ENCODE measurements around the gene FAM234A. TPM values are rescaled to one million over a fixed set of nuclear protein-coding genes. Genes with fewer than 3 reads are reported as not detected.
"Not testable (repeated sequence)": the region's sequence is repeated elsewhere in the genome, so short reads cannot be mapped to it uniquely, and the experiment has no call there.

Gene FAM234A
- total RNA-seq, 2 donors from 2014 or later, result 119 to 160 TPM

- intact Hi-C loops (cut with DNase I), result no loop called here
- DNase-seq (no peak), ATAC-seq (peak; percentile 17 to 57)
These were observed 26.5 kb downstream of the FAM234A start for GRCh38 chr16:261031-261691.

DNA sequence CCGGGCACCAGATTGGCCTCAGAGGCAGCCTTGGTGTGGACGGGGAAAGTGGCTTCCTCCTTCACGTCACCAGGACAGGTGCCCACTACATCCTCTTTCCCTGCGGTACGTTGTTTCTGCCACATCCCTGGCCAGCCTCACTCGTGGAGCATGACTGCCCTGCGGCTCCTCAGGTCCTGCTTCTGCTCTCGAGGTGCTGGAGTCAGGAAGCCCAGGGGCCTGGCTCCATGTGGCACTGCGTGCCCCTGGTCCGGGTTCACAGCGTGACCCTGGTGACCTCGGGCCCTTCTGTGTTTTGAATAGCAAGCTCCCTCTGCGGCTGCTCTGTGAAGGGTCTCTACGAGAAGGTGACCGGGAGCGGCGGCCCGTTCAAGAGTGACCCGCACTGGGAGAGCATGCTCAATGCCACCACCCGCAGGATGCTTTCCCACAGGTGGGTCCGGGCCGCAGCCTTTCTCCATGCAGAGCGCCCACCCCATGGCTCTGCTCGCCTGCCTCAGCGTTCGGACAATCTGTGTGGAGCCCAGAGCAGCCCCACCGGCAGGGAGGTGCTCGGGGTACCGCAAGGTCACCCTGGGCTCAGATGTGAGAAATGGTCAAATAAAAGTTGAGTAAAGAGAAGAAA is 27.6 kb downstream of the FAM234A start:
- DNase-seq, result no peak
- intact Hi-C loops (cut with DNase I), result no loop called here
- ATAC-seq, result no peak

DNA sequence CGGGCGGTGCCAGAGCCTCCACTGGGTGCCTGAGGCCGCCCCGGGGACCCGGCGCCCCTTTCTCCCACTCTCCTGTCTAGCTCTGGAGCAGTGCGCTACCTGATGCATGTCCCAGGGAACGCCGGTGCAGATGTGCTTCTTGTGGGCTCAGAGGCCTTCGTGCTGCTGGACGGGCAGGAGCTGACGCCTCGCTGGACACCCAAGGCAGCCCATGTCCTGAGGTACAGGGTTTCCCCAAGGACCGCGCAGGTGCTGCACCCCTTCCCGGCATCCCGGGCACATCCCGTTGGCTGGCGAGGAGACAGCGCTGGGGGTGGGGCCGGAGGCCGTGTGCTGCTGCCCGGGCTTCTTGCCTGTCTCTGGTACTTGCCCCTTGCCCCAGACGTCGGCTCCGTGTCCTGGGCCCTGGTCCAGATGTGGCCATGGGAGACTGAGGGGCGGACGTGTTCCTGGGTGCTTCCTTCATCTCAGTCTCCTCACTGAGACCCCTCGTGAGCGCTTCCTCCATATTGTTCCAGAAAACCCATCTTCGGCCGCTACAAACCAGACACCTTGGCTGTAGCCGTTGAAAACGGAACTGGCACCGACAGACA is 28.7 kb downstream of the FAM234A start:
- intact Hi-C loops (cut with DNase I), result no loop called here
- no peak for ATAC-seq
- DNase-seq, result no peak

- intact Hi-C loops (cut with DNase I), result no loop called here
- ATAC-seq (no peak), DNase-seq (no peak)
These were observed 29.3 kb downstream of the FAM234A start for GRCh38 chr16:263944-264343.

DNA sequence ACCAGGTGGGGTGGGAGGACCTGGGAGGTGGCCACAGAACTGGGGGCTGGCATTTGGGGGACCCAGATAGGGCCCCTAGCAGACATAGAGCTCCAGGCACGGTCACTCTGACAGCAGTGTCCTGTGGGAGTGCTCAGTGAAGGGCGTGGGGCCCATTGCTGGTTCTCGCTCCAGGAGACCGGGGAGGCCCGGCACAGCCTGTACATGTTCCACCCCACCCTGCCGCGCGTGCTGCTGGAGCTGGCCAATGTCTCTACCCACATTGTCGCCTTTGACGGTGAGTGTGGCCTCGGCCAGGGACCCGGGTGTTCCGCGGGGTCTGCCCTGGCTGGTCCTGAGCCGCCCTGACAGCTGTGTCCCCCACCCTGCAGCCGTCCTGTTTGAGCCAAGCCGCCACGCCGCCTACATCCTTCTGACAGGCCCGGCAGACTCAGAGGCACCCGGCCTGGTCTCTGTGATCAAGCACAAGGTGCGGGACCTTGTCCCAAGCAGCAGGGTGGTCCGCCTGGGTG is 29.9 kb downstream of the FAM234A start:
- no peak for DNase-seq
- no peak for ATAC-seq
- intact Hi-C loops (cut with DNase I), result no loop called here

GRCh38 chr16:265002-265529 is 30.4 kb downstream of the FAM234A start:
- no peak for DNase-seq
- intact Hi-C loops (cut with DNase I), result no loop called here
- no peak for ATAC-seq

DNA sequence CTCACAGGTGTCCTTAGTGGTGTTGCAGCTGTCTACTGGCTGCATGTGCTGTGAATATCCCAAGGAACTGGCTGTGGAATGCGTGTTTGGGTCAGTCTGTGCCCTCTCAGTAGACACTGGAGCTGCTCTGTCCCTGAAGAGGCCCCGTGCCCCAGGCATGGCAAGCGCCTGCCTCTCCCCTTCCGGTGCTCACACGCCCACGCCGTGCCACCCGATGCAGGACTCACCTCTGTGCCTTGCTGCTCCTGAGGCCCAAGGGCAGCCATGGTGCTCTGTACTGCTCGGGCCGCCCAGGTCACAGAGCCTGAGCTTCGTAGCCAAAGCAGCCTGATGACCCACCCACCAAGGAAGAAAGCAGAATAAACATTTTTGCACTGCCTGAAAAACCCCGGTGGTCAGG is 31.1 kb downstream of the FAM234A start:
- peak; percentile 5 to 35 for ATAC-seq
- intact Hi-C loops (cut with DNase I), result no loop called here
- DNase-seq, result no peak

DNA sequence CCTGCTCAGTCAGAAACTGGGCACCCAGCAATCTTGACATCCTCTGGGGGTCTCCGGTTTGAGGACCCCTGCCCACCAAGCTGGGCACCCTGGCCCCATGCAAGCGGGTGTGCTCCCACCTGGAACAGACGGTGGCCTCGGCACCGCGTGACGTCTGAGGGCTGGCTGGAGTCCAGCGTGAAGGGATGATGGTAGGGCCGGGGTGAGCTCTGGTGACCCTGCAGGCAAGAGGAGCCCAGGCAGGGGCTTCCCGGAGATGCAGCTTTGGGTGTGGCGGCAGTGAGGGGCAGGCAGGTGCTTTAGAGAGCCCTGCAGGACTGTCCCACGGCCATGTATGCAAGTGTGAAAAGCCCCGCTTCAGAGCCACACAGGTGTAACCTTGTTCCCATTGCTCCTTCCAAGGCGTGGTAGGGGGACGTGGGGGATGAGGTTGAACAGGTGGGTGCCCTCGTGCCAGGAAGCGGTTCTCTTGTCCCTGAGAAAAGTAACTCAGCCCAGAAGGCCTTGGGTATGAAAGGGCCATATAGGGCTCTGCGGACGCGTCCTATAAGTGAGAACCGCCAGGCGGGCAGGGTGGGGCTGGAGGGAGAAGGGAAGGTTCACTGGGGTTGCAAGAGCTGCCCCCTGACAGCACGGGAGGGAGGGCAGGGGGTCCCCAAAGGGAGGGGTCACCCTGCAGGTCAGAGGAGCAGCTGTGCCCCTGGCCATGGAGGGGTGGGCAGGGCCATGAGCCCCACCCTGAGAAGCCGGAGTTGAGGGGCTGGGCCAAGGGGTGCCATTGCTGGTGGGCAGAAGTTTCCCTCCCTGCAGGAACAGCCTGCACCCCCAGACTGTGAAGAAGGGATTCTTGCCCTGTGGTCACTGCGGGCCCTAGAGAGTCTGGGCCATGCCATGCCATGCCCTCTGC is 31.9 kb downstream of the FAM234A start:
- intact Hi-C loops (cut with DNase I), result no loop called here
- DNase-seq (no peak), ATAC-seq (peak in 1 of 2 donors; percentile 3)

GRCh38 chr16:267562-267961 is 32.9 kb downstream of the FAM234A start:
- ATAC-seq; DNase-seq; intact Hi-C loops (cut with DNase I): not testable (repeated sequence)

DNA sequence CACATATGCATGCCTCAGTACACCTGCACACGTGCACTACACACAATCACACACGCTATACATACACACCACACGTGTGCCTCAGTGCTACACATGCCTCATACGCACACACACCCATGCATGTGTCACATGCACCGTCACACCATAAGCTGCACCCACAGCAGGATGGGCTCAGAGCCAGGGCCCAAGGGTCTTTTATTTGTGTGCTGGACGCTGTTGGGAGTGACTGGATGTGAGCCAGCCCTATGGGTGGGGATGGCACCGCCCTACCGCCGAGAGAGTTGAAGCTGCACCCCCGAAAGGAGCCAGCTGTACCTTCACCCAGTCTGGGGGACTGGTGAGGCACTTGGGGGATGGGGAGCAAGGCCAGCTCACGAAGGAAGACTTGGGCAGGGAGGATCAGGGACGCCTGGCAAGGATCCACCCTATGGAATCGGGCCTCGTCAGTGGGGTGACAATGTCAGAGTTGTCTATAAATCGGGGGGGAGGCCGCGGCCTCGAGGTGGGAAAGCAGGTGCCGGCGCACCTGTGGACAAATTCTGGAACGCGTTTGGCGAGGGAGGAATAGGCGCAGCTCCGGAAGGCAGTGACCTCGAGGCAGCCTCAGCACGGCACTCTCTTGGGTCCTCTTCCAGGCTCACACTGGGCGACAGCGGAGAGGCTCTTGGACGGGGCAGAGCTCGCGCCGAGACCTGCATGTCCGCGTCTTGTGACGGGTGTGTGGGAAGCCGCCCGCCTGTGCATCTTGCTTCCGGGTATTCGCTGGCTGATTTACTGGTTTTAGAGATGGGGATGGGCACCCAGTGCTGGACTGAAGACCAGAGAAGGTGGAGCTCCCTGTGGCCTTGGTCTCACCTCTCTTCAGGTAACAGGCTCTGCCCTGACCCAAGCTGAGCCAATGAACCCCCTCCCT is 33.8 kb downstream of the FAM234A start:
- no peak for ATAC-seq
- DNase-seq, result no peak

DNA sequence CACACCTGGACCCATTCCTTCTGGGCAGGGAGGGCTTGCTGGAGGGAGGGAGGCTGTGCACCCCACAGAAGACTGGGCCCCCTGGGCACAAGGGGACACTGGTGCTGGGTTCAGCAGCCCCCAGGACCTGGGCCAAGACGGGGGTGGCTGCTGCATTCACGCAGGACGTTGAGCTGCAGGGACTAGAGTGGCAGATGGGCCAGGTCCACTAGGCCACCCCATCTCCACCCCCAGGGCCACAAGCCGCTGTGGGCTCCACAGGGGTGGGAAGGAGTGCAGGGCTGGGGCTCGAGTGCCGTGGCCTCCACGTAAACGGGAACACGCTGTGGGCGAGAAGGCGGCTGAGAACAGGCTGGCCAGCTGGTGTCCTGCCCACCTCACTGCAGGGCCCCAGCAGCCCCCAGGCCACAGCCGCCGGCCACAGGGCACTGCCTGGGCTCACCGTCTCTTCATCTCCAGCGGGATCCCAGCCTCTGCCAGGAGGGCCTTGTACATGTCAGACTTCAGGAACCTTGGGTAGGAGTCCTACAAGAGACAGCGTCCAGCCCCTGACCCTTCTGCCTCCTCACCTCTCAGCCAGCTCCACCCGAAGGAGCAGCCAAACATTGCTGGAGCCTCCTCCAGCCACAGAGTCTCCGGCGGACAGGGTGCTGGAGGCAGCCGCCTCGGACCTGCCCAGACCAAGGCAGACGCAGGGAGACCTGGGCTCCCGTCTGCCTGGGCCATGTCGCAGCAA is 34.6 kb downstream of the FAM234A start:
- ATAC-seq, result no peak
- no peak for DNase-seq

More for the DNA sequence above, 33.8 kb downstream of the FAM234A start:
- intact Hi-C loops (cut with DNase I), result no loop called here

GRCh38 chr16:270381-271255 is 36.0 kb downstream of the FAM234A start:
- no peak for DNase-seq
- ATAC-seq, result no peak
- intact Hi-C loops (cut with DNase I), result no loop called here

More for the DNA sequence above, 34.6 kb downstream of the FAM234A start:
- intact Hi-C loops (cut with DNase I), result no loop called here

- no peak for DNase-seq
- no peak for ATAC-seq
- intact Hi-C loops (cut with DNase I), result no loop called here
These were observed 38.3 kb downstream of the FAM234A start for GRCh38 chr16:272633-273546.

GRCh38 chr16:273547-274421 is 39.2 kb downstream of the FAM234A start:
- ATAC-seq (no peak), DNase-seq (no peak)
- intact Hi-C loops (cut with DNase I), result no loop called here

Measured in left cardiac atrium (tissue), 4 donors.